Testis (tissue), 3 donors: ENCODE results near the gene LYRM4. TPM values are rescaled to one million over a fixed set of nuclear protein-coding genes. Genes with fewer than 3 reads are reported as not detected.

ENCODE experiments used
- DNase-seq: peaks from one replicate; pipeline ENCODE4 v3.0.0-alpha.2; 2019
- H3K27ac ChIP-seq, 2 donors: fragments of 200-600 bp; sonication (generic); one replicate each; pipeline ENCODE4 v1.5.1; 2019
- H3K27me3 ChIP-seq: fragments of 200-600 bp; sonication (generic); one replicate; pipeline ENCODE4 v1.5.1; 2019
- H3K36me3 ChIP-seq: fragments of 200-600 bp; sonication (generic); one replicate; pipeline ENCODE4 v1.5.1; 2017; ENCODE audit warnings: low read depth; ENCODE audit errors: missing control alignments
- H3K4me1 ChIP-seq: fragments of 200-600 bp; sonication (generic); one replicate; pipeline ENCODE4 v1.5.1; 2019
- H3K4me3 ChIP-seq, 2 donors: fragments of 200-600 bp; sonication (generic); one replicate each; pipeline ENCODE4 v1.5.1; 2017 to 2019
- H3K9me3 ChIP-seq: fragments of 200-600 bp; sonication (generic); one replicate; pipeline ENCODE4 v1.5.1; 2017
- CTCF ChIP-seq, 3 experiments: fragments of 450-650 bp in 2 of 3; fragments of 200-600 bp in 1 of 3; sonication (generic) in 1 of 3; IDR thresholded peaks; one replicate each; pipeline ENCODE4 v1.5.1; 2016 to 2019; ENCODE audit warnings: antibody characterized with exemption in 3 of 3, mild to moderate bottlenecking in 2 of 3, moderate library complexity in 1 of 3
- POLR2A ChIP-seq: fragments of 450-650 bp; IDR thresholded peaks from one replicate; pipeline ENCODE4 v1.6.1; 2017; ENCODE audit warnings: antibody characterized with exemption, mild to moderate bottlenecking, moderate library complexity
- WGBS, 2 donors: methylation state at CpG; one replicate each; pipeline ENCODE4 v1.1.5; 2018; 5-methylcytosine and 5-hydroxymethylcytosine counted together
- intact Hi-C: fragments of 100-400 bp; cut with DNase I; formaldehyde crosslinking; loops from one replicate; pipeline ENCODE4 v1.15.1; 2023; ENCODE audit warnings: low total_unique reads
- polyA plus RNA-seq: library from polyadenylated mRNA; stranded (reverse); fragments of 350-450 nt; fragmentation: Illumina TruSeq; extraction: RNeasy Lipid Tissue Mini Kit (QIAGEN cat#74804); gene quantifications from one replicate; pipeline ENCODE4 v1.2.3, GENCODE V29; 2014; ENCODE audit warnings: low read depth, low replicate concordance; ENCODE audit not compliant: insufficient read depth
- total RNA-seq, 2 donors: library from RNA; depleted of rRNA; stranded (reverse); fragments of >200 nt; gene quantifications; one replicate each; pipeline ENCODE4 v1.2.3, GENCODE V29; 2016

LYRM4 gene
- total and polyA plus RNA-seq, 3 donors from 2014 or later, result 18.5 to 41.8 (median 23.0) TPM

- no peak overlapping the region for H3K27ac ChIP-seq
- no peak for TF ChIP-seq CTCF (IDR thresholded peaks at IDR 0.05)
- TF ChIP-seq POLR2A, result no peak
- H3K9me3 ChIP-seq, result no peaks in the 10 kb centered on the region
- no peaks in the 10 kb centered on the region for H3K4me1 ChIP-seq
- DNase-seq, result no peak
- intact Hi-C loops, result no loop called here
- H3K27me3 ChIP-seq, result no peaks in the 10 kb centered on the region
- no peaks in the 10 kb centered on the region for H3K36me3 ChIP-seq
- WGBS, 2 donors, result 53 to 55% methylated on average over 6 of the region's 6 CpGs
- no peak overlapping the region for H3K4me3 ChIP-seq
Observed at GRCh38 chr6:5174244-5174643, 86.5 kb downstream of the LYRM4 start.

GRCh38 chr6:5173810-5174209 lies 86.9 kb downstream of the LYRM4 start:
- DNase-seq, result no peak
- Histone ChIP-seq H3K36me3 (no peaks in the 10 kb centered on the region), H3K27me3 (no peaks in the 10 kb centered on the region), H3K4me3 (no peak overlapping the region), H3K4me1 (no peaks in the 10 kb centered on the region), H3K27ac (no peak overlapping the region), H3K9me3 (no peaks in the 10 kb centered on the region)
- WGBS, 2 donors, result 90 to 92% methylated on average over 3 of the region's 3 CpGs
- intact Hi-C loops, result no loop called here
- TF ChIP-seq POLR2A, result no peak
- TF ChIP-seq CTCF (IDR thresholded peaks at IDR 0.05), result no peak

GRCh38 chr6:5172897-5173474 lies 87.8 kb downstream of the LYRM4 start:
- no peak for DNase-seq
- WGBS, 2 donors, result 82 to 83% methylated on average over 4 of the region's 4 CpGs
- Histone ChIP-seq H3K4me3 (no peak overlapping the region), H3K27ac (no peak overlapping the region), H3K9me3 (no peaks in the 10 kb centered on the region), H3K27me3 (no peaks in the 10 kb centered on the region), H3K36me3 (no peaks in the 10 kb centered on the region), H3K4me1 (no peaks in the 10 kb centered on the region)
- TF ChIP-seq CTCF (IDR thresholded peaks at IDR 0.05) (no peak), POLR2A (no peak)
- intact Hi-C loops, result no loop called here

- intact Hi-C loops, result no loop called here
- Histone ChIP-seq H3K9me3 (no peaks in the 10 kb centered on the region), H3K36me3 (no peaks in the 10 kb centered on the region), H3K27me3 (no peaks in the 10 kb centered on the region), H3K4me3 (no peak overlapping the region), H3K4me1 (no peaks in the 10 kb centered on the region), H3K27ac (no peak overlapping the region)
- TF ChIP-seq CTCF (IDR thresholded peaks at IDR 0.05), result no peak
- TF ChIP-seq POLR2A, result no peak
- no peak for DNase-seq
- 74 to 82% methylated on average over 14 of the region's 14 CpGs for WGBS, 2 donors
Observed at GRCh38 chr6:5172041-5172653, 88.6 kb downstream of the LYRM4 start.

- TF ChIP-seq CTCF (IDR thresholded peaks at IDR 0.05) (no peak), POLR2A (no peak)
- Histone ChIP-seq H3K9me3 (no peaks in the 10 kb centered on the region), H3K27ac (no peak overlapping the region), H3K36me3 (no peaks in the 10 kb centered on the region), H3K27me3 (no peaks in the 10 kb centered on the region), H3K4me1 (no peaks in the 10 kb centered on the region), H3K4me3 (no peak overlapping the region)
- intact Hi-C loops, result no loop called here
- DNase-seq, result no peak
- WGBS, 2 donors, result 76 to 77% methylated on average over 4 of the region's 4 CpGs
Observed at GRCh38 chr6:5167501-5167900, 93.2 kb downstream of the LYRM4 start.
